H1 (cell line): ENCODE measurements around the gene GABRA4. TPM values are rescaled to one million over a fixed set of nuclear protein-coding genes. Genes with fewer than 3 reads are reported as not detected.

Source experiments
- CTCF ChIA-PET: fragments of 300-600 bp; sonication (Branson Sonifier 250); formaldehyde crosslinking; loops from one replicate; lab custom pipeline; 2021; ENCODE audit not compliant: partially characterized antibody; lab: Charles Lee
- POLR2A ChIA-PET: fragments of 300-600 bp; sonication (Branson Sonifier 250); formaldehyde crosslinking; loops from one replicate; lab custom pipeline; 2021; ENCODE audit warnings: inconsistent platforms; ENCODE audit not compliant: partially characterized antibody; lab: Charles Lee
- DNase-seq, 2 experiments: peaks; one replicate each; pipeline versions ENCODE4 v3.0.0 to v3.0.0-alpha.2; 2010 to 2022; ENCODE audit warnings: low spot score in 2 of 2, low read depth in 1 of 2, mixed read lengths in 1 of 2
- FAIRE-seq: peaks from 2 replicates; lab custom pipeline; 2011; peaks lifted over from hg19 to GRCh38; lab: Jason Lieb, UNC
- H2AFZ ChIP-seq: 2 replicates; pipeline ENCODE4 v1.8.1; 2012; ENCODE audit warnings: low read length, inconsistent platforms
- H2AK5ac ChIP-seq: 2 replicates; pipeline ENCODE4 v1.6.1; 2013; ENCODE audit warnings: low read depth, low read length
- H2BK120ac ChIP-seq: replicated peaks from 2 replicates; pipeline ENCODE3; 2013; ENCODE audit warnings: low read depth, low read length, inconsistent platforms
- H2BK12ac ChIP-seq: 2 replicates; pipeline ENCODE4 v1.6.1; 2013; ENCODE audit warnings: low read depth, low read length
- H2BK15ac ChIP-seq: 2 replicates; pipeline ENCODE4 v1.6.1; 2013; ENCODE audit warnings: low read length
- H2BK20ac ChIP-seq: 2 replicates; pipeline ENCODE4 v1.6.1; 2013; ENCODE audit warnings: low read length
- H2BK5ac ChIP-seq: 2 replicates; pipeline ENCODE4 v1.6.1; 2013; ENCODE audit warnings: low read depth, low read length
- H3K14ac ChIP-seq: 2 replicates; pipeline ENCODE4 v1.6.1; 2013; ENCODE audit warnings: inconsistent platforms; ENCODE audit not compliant: insufficient read length
- H3K18ac ChIP-seq: 2 replicates; pipeline ENCODE4 v1.6.1; 2013; ENCODE audit warnings: low read length; ENCODE audit errors: extremely low read depth
- H3K23ac ChIP-seq: 2 replicates; pipeline ENCODE4 v1.6.1; 2013; ENCODE audit warnings: inconsistent platforms; ENCODE audit not compliant: insufficient read length
- H3K23me2 ChIP-seq: 2 replicates; pipeline ENCODE4 v1.6.1; 2013; ENCODE audit warnings: low read depth, low read length
- H3K27ac ChIP-seq: 2 replicates; pipeline ENCODE4 v1.6.1; 2011; ENCODE audit warnings: low read depth, low read length, inconsistent platforms
- H3K27me3 ChIP-seq, 4 experiments: replicated peaks in 1 of 4; 1 replicate in 1 of 4; 2 replicates in 3 of 4; pipeline versions ENCODE4 v1.6.1 to v1.8.1; 2011 to 2013; ENCODE audit warnings: low read length in 3 of 4, mild to moderate bottlenecking in 3 of 4, inconsistent platforms in 2 of 4, mixed read lengths in 2 of 4, moderate library complexity in 1 of 4; ENCODE audit not compliant: control insufficient read depth in 3 of 4, insufficient read depth in 3 of 4; ENCODE audit errors: extremely low read depth in 1 of 4
- H3K36me3 ChIP-seq, 4 experiments: 2 replicates each; pipeline versions ENCODE4 v1.6.1 to v1.8.1; 2011 to 2013; ENCODE audit warnings: mild to moderate bottlenecking in 4 of 4, low read length in 3 of 4, moderate library complexity in 2 of 4, control low read depth in 1 of 4, inconsistent platforms in 1 of 4; ENCODE audit not compliant: insufficient read depth in 4 of 4, control insufficient read depth in 2 of 4
- H3K4ac ChIP-seq: replicated peaks from 2 replicates; pipeline ENCODE3; 2013; ENCODE audit warnings: low read length, low read depth, mixed read lengths, inconsistent platforms; ENCODE audit not compliant: insufficient read length
- H3K4me1 ChIP-seq, 4 experiments: replicated peaks in 1 of 4; 1 replicate in 1 of 4; 2 replicates in 3 of 4; pipeline versions ENCODE4 v1.6.1 to v1.8.1; 2011 to 2013; ENCODE audit warnings: low read length in 3 of 4, inconsistent platforms in 2 of 4, mixed read lengths in 1 of 4; ENCODE audit not compliant: insufficient read depth in 4 of 4, control insufficient read depth in 3 of 4
- H3K4me2 ChIP-seq, 2 experiments: 2 replicates each; pipeline versions ENCODE4 v1.6.1 to v1.8.1; 2011 to 2013; ENCODE audit warnings: low read depth in 2 of 2, low read length in 2 of 2, control low read depth in 1 of 2, inconsistent platforms in 1 of 2, mild to moderate bottlenecking in 1 of 2; ENCODE audit not compliant: insufficient read depth in 1 of 2
- H3K4me3 ChIP-seq, 4 experiments: fragments of 200-600, 300-600 bp in 1 of 4; sonication (generic), shearing (Covaris generic), sonication (Bioruptor Twin) in 1 of 4; 2 replicates each; pipeline versions ENCODE4 v1.5.1 to v1.8.1; 2011 to 2016; ENCODE audit warnings: low read length in 4 of 4, low read depth in 3 of 4, control low read depth in 2 of 4, inconsistent platforms in 2 of 4, mild to moderate bottlenecking in 2 of 4, mixed read lengths in 1 of 4, moderate library complexity in 1 of 4; ENCODE audit not compliant: insufficient read depth in 2 of 4; ENCODE audit errors: extremely low read depth in 1 of 4
- H3K56ac ChIP-seq: replicated peaks from 2 replicates; pipeline ENCODE3; 2013; ENCODE audit warnings: low read depth, mild to moderate bottlenecking, mixed read lengths, low read length, inconsistent platforms; ENCODE audit not compliant: insufficient read length
- H3K79me1 ChIP-seq: 2 replicates; pipeline ENCODE4 v1.6.1; 2013; ENCODE audit warnings: low read depth, low read length, control low read depth
- H3K79me2 ChIP-seq, 2 experiments: 2 replicates each; pipeline versions ENCODE4 v1.6.1 to v1.8.1; 2012 to 2013; ENCODE audit warnings: low read length in 2 of 2, mild to moderate bottlenecking in 2 of 2, inconsistent platforms in 1 of 2; ENCODE audit not compliant: insufficient read depth in 2 of 2, control insufficient read depth in 1 of 2
- H3K9ac ChIP-seq, 4 experiments: replicated peaks in 1 of 4; 1 replicate in 1 of 4; 2 replicates in 3 of 4; pipeline versions ENCODE4 v1.6.1 to v1.8.1; 2011 to 2013; ENCODE audit warnings: low read depth in 3 of 4, low read length in 3 of 4, control low read depth in 2 of 4, mild to moderate bottlenecking in 2 of 4, moderate library complexity in 2 of 4, inconsistent platforms in 1 of 4; ENCODE audit errors: extremely low read depth in 1 of 4
- H3K9me3 ChIP-seq, 2 experiments: 2 replicates each; pipeline versions ENCODE4 v1.6.1 to v1.8.1; 2012 to 2013; ENCODE audit warnings: mild to moderate bottlenecking in 2 of 2, moderate library complexity in 2 of 2, control low read depth in 1 of 2, inconsistent platforms in 1 of 2, low read depth in 1 of 2, low read length in 1 of 2, mixed read lengths in 1 of 2; ENCODE audit not compliant: insufficient read depth in 2 of 2
- H4K20me1 ChIP-seq, 2 experiments: replicated peaks in 1 of 2; 2 replicates each; pipeline versions ENCODE3 to v1.8.1; 2011 to 2013; ENCODE audit warnings: inconsistent platforms in 2 of 2, low read length in 2 of 2, mild to moderate bottlenecking in 1 of 2; ENCODE audit not compliant: insufficient read depth in 2 of 2, control insufficient read depth in 1 of 2
- H4K5ac ChIP-seq: 2 replicates; pipeline ENCODE4 v1.6.1; 2013; ENCODE audit warnings: low read length, low read depth, mixed read lengths, inconsistent platforms; ENCODE audit not compliant: insufficient read length
- H4K8ac ChIP-seq: 2 replicates; pipeline ENCODE4 v1.8.0; 2013; ENCODE audit warnings: mild to moderate bottlenecking, moderate library complexity, low read length, inconsistent platforms; ENCODE audit not compliant: insufficient read depth; ENCODE audit errors: extremely low read depth
- H4K91ac ChIP-seq: replicated peaks from 2 replicates; pipeline ENCODE3; 2013; ENCODE audit warnings: low read length, mixed read lengths, inconsistent platforms; ENCODE audit not compliant: insufficient read length
- EGR1 ChIP-seq: IDR thresholded peaks from 2 replicates; pipeline ENCODE4 v1.6.1; 2011; ENCODE audit warnings: low read depth, low read length, borderline replicate concordance
- SUZ12 ChIP-seq: fragments of 200-600 bp; sonication (generic); IDR thresholded peaks from 2 replicates; pipeline ENCODE4 v1.6.1; 2012; ENCODE audit warnings: mild to moderate bottlenecking, inconsistent platforms, low read length, moderate library complexity, mixed read lengths
- WGBS, 2 experiments: shearing (Covaris generic) in 1 of 2; methylation state at CpG; one replicate each; pipeline versions ENCODE4 v1.1.6 to v1.1.7; 2013 to 2015; ENCODE audit warnings: low lambda C conversion rate in 2 of 2, mixed read lengths in 2 of 2, inconsistent platforms in 1 of 2, low coverage in 1 of 2, missing lambda C conversion rate in 1 of 2; ENCODE audit not compliant: insufficient replicate concordance in 2 of 2, insufficient coverage in 1 of 2, insufficient read length in 1 of 2; ENCODE audit errors: extremely low coverage in 1 of 2, missing lambda C conversion rate in 1 of 2; 5-methylcytosine and 5-hydroxymethylcytosine counted together
- polyA plus RNA-seq, 7 experiments: library from polyadenylated mRNA; depleted of rRNA in 3 of 7; stranded (reverse) in 5 of 7; unstranded in 2 of 7; fragments of >200 nt in 5 of 7; fragments of 200-250 nt in 2 of 7; gene quantifications; 1 replicate in 5 of 7; 2 replicates in 1 of 7; 4 replicates in 1 of 7; pipeline versions ENCODE4 v1.2.1 to v1.2.3, GENCODE V29; 2011 to 2013; ENCODE audit warnings: missing spikeins in 2 of 7, mixed read lengths in 2 of 7
- total RNA-seq: library from RNA; stranded (reverse); fragmentation: NEBNext Ultra II Directional; extraction: Animal tissue kit (Norgen Biotek cat#: 25700); gene quantifications from 2 replicates; pipeline ENCODE4 v1.2.1, GENCODE V29; 2021

GABRA4 gene
- total and polyA plus RNA-seq, 2 of the 8 experiments (the other 6 are each of a cell fraction or from before 2014, with no cell fraction given): 0.09 to 0.37 TPM

DNA sequence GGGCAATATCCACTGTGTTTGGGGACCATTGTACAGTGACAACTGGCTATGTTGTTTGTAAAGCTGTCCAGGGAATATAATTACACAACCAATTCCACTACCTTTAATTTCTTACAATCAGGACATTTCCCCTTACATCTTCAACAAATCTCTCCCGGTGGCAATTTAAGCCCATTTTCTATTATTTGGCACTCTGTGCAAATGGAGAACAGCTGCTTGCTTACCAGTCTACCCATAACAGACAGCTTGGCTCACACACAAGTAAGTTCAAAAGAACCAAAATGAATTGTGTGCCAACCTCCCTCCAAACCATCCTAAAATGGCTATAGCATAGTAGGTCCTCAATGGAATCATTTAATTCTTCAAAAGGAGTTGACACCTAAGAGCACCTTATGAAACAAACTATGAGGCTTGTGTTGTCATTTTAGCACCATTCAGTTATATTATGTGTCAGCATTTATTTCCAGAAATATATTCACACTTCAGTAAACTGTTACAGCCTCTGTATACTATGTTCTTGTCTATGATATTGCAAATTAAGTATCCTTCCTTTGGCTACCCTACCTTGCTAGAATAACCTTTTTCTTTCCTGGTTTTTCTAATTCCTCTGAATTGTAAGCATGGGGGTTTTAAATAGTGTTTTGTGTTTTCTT, 18.4 kb downstream of the GABRA4 start:
- Histone ChIP-seq H3K4ac (no peak overlapping the region), H3K4me1 (no peaks in the 10 kb centered on the region), H2BK120ac (no peak overlapping the region), H3K9ac (no peak overlapping the region), H3K27me3 (no peaks in the 10 kb centered on the region), H3K9me3 (no peaks in the 10 kb centered on the region), H3K4me3 (no peak overlapping the region), H2BK12ac (no peak overlapping the region), H2AK5ac (no peak overlapping the region), H3K36me3 (no peaks in the 10 kb centered on the region), H3K23me2 (no peaks in the 10 kb centered on the region), H3K56ac (no peak overlapping the region), H3K23ac (no peak overlapping the region), H4K91ac (no peak overlapping the region), H2AFZ (no peak overlapping the region), H3K27ac (no peak overlapping the region), H3K18ac (no peak overlapping the region), H4K8ac (no peak overlapping the region), H3K79me1 (no peaks in the 10 kb centered on the region), H3K4me2 (no peak overlapping the region), H2BK5ac (no peak overlapping the region), H2BK20ac (no peak overlapping the region), H4K5ac (no peak overlapping the region), H2BK15ac (no peak overlapping the region), H4K20me1 (no peaks in the 10 kb centered on the region), H3K79me2 (no peaks in the 10 kb centered on the region), H3K14ac (no peak overlapping the region)
- TF ChIP-seq EGR1: no peak
- TF ChIP-seq SUZ12: no peak
- FAIRE-seq (no peak), DNase-seq (no peak)
- POLR2A ChIA-PET: no interaction called here
- 94% methylated on average over 1 of the region's 1 CpG; no CpG with 5 or more reads in 1 of the 2 experiments for WGBS, 2 experiments
- CTCF ChIA-PET: interaction anchor here (0.7 kb wide), 1 partner anchor 29 kb away, joined by 3 read pairs; no protein-coding TSS in a partner anchor
